ENCODE results near the gene SUPT20HL1. TPM values are rescaled to one million over a fixed set of nuclear protein-coding genes. Genes with fewer than 3 reads are reported as not detected.
"Not testable (repeated sequence)": the region's sequence is repeated elsewhere in the genome, so short reads cannot be mapped to it uniquely, and the experiment has no call there.

Gene SUPT20HL1
- total RNA-seq, 4 donors from 2014 or later = 0.54 TPM; not detected in 3

GRCh38 chrX:24355095-24355494 is 5.3 kb upstream of the SUPT20HL1 start:
- H3K9me3 ChIP-seq = no peaks in the 10 kb centered on the region
- no peak overlapping the region for H3K4me3 ChIP-seq
- H3K27me3 ChIP-seq = no peaks in the 10 kb centered on the region
- TF ChIP-seq CTCF (IDR thresholded peaks at IDR 0.05) (no peak), POLR2A (IDR thresholded peaks at IDR 0.05) (no peak)
- H3K36me3 ChIP-seq = no peaks in the 10 kb centered on the region
- no peak for DNase-seq
- no peaks in the 10 kb centered on the region for H3K4me1 ChIP-seq
- H3K27ac ChIP-seq = no peak overlapping the region

GRCh38 chrX:24357106-24357505 is 3.3 kb upstream of the SUPT20HL1 start:
- H3K9me3 ChIP-seq = no peaks in the 10 kb centered on the region
- H3K4me1 ChIP-seq = no peaks in the 10 kb centered on the region
- H3K36me3 ChIP-seq = no peaks in the 10 kb centered on the region
- no peak overlapping the region for H3K4me3 ChIP-seq
- TF ChIP-seq CTCF (IDR thresholded peaks at IDR 0.05) (no peak), POLR2A (IDR thresholded peaks at IDR 0.05) (no peak)
- DNase-seq = no peak
- no peaks in the 10 kb centered on the region for H3K27me3 ChIP-seq
- no peak overlapping the region for H3K27ac ChIP-seq

GRCh38 chrX:24362089-24362745 is 1.8 kb downstream of the SUPT20HL1 start:
- not testable (repeated sequence) for H3K27ac ChIP-seq, H3K36me3 ChIP-seq, H3K4me3 ChIP-seq, H3K4me1 ChIP-seq, H3K9me3 ChIP-seq, H3K27me3 ChIP-seq, DNase-seq

- H3K4me1 ChIP-seq, H3K36me3 ChIP-seq, H3K4me3 ChIP-seq, H3K9me3 ChIP-seq, H3K27me3 ChIP-seq, H3K27ac ChIP-seq, DNase-seq: not testable (repeated sequence)
Observed at GRCh38 chrX:24363432-24364181, 3.2 kb downstream of the SUPT20HL1 start.

- TF ChIP-seq POLR2A (IDR thresholded peaks at IDR 0.05) (no peak), CTCF (IDR thresholded peaks at IDR 0.05) (no peak)
- no peak for DNase-seq
- no peak overlapping the region for H3K4me3 ChIP-seq
- H3K9me3 ChIP-seq = no peaks in the 10 kb centered on the region
- no peaks in the 10 kb centered on the region for H3K36me3 ChIP-seq
- no peaks in the 10 kb centered on the region for H3K4me1 ChIP-seq
- H3K27ac ChIP-seq = no peak overlapping the region
- H3K27me3 ChIP-seq = no peaks in the 10 kb centered on the region
Observed at GRCh38 chrX:24364326-24364725, 3.9 kb downstream of the SUPT20HL1 start.

GRCh38 chrX:24364851-24365538 is 4.6 kb downstream of the SUPT20HL1 start:
- H3K4me1 ChIP-seq = no peaks in the 10 kb centered on the region
- no peaks in the 10 kb centered on the region for H3K27me3 ChIP-seq
- H3K27ac ChIP-seq = no peak overlapping the region
- TF ChIP-seq POLR2A (IDR thresholded peaks at IDR 0.05) = no peak
- no peak for TF ChIP-seq CTCF (IDR thresholded peaks at IDR 0.05)
- H3K4me3 ChIP-seq = no peak overlapping the region
- DNase-seq = no peak
- H3K9me3 ChIP-seq = no peaks in the 10 kb centered on the region
- no peaks in the 10 kb centered on the region for H3K36me3 ChIP-seq

GRCh38 chrX:24366762-24367400 is 6.4 kb downstream of the SUPT20HL1 start:
- H3K27me3 ChIP-seq, H3K36me3 ChIP-seq, H3K4me3 ChIP-seq, DNase-seq, H3K4me1 ChIP-seq, H3K9me3 ChIP-seq, H3K27ac ChIP-seq: not testable (repeated sequence)

Measured in Peyer's patch (tissue), 4 donors.